PFSK-1 (cell line): Measurements from ENCODE around the gene MCOLN1.

Source experiments
- POLR2AphosphoS5 ChIP-seq: IDR thresholded peaks from 2 replicates; pipeline ENCODE4 v1.6.1; 2012; ENCODE audit warnings: low read depth, mild to moderate bottlenecking, control low read depth, low read length, moderate library complexity
- SIN3A ChIP-seq: IDR thresholded peaks from 2 replicates; pipeline ENCODE4 v1.6.1; 2012; ENCODE audit warnings: mild to moderate bottlenecking, low read length, moderate library complexity, borderline replicate concordance; ENCODE audit not compliant: insufficient read depth
- TAF1 ChIP-seq: IDR thresholded peaks from 2 replicates; pipeline ENCODE4 v1.6.1; 2012; ENCODE audit warnings: low read length, control low read depth, borderline replicate concordance; ENCODE audit not compliant: insufficient read depth
- TF ChIP-seq, protein P1 (sequence below), 2 experiments: IDR thresholded peaks; 2 replicates each; pipeline versions ENCODE4 v1.6.1 to v1.8.0; 2011 to 2012; ENCODE audit warnings: low read depth in 2 of 2, low read length in 2 of 2, control low read depth in 1 of 2, inconsistent platforms in 1 of 2, mild to moderate bottlenecking in 1 of 2, moderate library complexity in 1 of 2; ENCODE audit not compliant: insufficient read depth in 1 of 2

DNA sequence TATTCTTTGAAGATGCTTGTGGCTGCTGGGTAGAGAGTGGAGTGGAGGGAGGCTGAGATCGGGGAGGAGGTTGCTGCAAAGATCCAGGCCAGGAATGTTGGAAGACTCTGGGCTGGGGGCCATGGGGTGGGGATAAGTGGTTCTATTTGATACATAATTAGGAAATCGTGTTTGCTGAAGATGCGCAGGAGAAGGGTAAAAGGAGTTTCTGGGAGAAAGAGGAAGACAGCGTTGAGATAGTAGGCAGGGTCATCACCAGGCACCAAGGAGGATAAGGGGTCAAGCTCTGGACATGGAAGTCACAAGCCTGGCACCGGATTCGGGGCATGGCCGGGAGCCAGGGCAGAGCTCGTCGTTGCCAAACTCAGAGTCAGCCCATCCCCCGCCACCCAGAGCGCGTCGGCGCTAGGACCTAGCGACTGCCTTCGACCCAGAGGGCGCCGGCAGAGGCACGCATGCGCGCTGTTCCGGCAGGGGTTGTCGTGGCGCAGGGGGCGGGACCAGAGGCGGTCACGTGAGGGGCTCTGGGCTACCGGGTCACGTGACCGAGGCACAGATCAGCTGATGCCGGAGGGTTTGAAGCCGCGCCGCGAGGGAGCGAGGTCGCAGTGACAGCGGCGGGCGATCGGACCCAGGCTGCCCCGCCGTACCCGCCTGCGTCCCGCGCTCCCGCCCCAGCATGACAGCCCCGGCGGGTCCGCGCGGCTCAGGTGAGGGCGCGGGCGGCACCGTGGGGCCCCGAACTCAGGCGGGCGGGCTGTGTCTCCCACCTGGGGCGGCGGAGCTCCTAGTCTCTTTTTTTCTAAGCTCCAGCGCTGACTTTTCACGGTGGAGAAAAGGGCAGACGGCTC, at the start of gene MCOLN1:
- TF ChIP-seq TAF1 (peak; percentile 69; the same call in 1 of the 2 replicates), SIN3A (peak; percentile 95; the same call in 1 of the 2 replicates), POLR2AphosphoS5 (peak; percentile 66)
- TF ChIP-seq, protein P1, sequence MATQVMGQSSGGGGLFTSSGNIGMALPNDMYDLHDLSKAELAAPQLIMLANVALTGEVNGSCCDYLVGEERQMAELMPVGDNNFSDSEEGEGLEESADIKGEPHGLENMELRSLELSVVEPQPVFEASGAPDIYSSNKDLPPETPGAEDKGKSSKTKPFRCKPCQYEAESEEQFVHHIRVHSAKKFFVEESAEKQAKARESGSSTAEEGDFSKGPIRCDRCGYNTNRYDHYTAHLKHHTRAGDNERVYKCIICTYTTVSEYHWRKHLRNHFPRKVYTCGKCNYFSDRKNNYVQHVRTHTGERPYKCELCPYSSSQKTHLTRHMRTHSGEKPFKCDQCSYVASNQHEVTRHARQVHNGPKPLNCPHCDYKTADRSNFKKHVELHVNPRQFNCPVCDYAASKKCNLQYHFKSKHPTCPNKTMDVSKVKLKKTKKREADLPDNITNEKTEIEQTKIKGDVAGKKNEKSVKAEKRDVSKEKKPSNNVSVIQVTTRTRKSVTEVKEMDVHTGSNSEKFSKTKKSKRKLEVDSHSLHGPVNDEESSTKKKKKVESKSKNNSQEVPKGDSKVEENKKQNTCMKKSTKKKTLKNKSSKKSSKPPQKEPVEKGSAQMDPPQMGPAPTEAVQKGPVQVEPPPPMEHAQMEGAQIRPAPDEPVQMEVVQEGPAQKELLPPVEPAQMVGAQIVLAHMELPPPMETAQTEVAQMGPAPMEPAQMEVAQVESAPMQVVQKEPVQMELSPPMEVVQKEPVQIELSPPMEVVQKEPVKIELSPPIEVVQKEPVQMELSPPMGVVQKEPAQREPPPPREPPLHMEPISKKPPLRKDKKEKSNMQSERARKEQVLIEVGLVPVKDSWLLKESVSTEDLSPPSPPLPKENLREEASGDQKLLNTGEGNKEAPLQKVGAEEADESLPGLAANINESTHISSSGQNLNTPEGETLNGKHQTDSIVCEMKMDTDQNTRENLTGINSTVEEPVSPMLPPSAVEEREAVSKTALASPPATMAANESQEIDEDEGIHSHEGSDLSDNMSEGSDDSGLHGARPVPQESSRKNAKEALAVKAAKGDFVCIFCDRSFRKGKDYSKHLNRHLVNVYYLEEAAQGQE (IDR thresholded peaks at IDR 0.05; ENCODE audit: insufficient read depth in 1 of 2, low read depth in 2 of 2, low read length in 2 of 2) = peak; percentile 45 to 48; a peak in 2 of 4 replicates
